ENCODE measurements around the gene DOCK3. TPM values are rescaled to one million over a fixed set of nuclear protein-coding genes. Genes with fewer than 3 reads are reported as not detected.

The DOCK3 gene
- total and polyA plus RNA-seq, 10 of the 15 experiments (the other 5 are each of a cell fraction or from before 2014, with no cell fraction given) = 0.02 to 0.52 (median 0.04) TPM; not detected in 5

DNA sequence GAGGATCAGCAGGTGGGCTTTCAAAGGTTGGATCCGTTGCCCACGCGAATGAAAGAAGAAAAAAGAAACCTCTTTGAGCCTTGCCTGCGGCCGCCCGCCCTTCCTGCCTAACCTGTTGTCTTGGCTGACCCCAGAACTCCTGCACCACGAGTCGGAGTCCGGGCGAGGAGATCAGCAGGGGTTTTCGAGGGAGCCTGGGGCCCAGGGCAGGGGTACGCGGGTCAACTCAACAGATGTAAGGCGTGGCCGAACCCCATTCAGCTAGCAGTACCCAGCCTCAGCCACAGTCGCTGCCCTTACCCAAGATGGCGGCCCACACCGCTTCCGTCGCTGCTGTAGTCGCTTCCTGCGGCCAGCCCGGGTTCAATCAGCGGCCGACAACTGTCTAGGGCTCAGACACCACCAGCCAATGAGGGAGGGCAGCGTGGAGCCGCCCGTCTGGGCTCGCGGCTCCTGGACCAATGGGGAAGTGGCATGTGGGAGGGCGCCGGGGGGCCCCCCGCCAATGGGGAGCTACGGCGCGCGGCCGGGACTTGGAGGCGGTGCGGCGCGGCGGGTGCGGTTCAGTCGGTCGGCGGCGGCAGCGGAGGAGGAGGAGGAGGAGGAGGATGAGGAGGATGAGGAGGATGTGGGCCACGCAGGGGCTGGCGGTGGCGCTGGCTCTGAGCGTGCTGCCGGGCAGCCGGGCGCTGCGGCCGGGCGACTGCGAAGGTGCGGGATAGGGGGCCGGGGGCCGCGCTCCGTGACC, 710.2 kb downstream of the DOCK3 start, which contains the start of gene MANF (continued):
- TF ChIP-seq, protein P1, sequence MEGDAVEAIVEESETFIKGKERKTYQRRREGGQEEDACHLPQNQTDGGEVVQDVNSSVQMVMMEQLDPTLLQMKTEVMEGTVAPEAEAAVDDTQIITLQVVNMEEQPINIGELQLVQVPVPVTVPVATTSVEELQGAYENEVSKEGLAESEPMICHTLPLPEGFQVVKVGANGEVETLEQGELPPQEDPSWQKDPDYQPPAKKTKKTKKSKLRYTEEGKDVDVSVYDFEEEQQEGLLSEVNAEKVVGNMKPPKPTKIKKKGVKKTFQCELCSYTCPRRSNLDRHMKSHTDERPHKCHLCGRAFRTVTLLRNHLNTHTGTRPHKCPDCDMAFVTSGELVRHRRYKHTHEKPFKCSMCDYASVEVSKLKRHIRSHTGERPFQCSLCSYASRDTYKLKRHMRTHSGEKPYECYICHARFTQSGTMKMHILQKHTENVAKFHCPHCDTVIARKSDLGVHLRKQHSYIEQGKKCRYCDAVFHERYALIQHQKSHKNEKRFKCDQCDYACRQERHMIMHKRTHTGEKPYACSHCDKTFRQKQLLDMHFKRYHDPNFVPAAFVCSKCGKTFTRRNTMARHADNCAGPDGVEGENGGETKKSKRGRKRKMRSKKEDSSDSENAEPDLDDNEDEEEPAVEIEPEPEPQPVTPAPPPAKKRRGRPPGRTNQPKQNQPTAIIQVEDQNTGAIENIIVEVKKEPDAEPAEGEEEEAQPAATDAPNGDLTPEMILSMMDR (IDR thresholded peaks at IDR 0.05 in 2 of 3, conservative IDR thresholded peaks at IDR 0.05 in 1 of 3; ENCODE audit: control insufficient read depth in 2 of 3, extremely low read depth in 1 of 3, insufficient read depth in 1 of 3, low read depth in 3 of 3, low read length in 3 of 3) = peak in 1 of 3 experiments; percentile 6; a peak in 1 of 6 replicates
- TF ChIP-seq, protein P2, sequence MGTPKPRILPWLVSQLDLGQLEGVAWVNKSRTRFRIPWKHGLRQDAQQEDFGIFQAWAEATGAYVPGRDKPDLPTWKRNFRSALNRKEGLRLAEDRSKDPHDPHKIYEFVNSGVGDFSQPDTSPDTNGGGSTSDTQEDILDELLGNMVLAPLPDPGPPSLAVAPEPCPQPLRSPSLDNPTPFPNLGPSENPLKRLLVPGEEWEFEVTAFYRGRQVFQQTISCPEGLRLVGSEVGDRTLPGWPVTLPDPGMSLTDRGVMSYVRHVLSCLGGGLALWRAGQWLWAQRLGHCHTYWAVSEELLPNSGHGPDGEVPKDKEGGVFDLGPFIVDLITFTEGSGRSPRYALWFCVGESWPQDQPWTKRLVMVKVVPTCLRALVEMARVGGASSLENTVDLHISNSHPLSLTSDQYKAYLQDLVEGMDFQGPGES (IDR thresholded peaks at IDR 0.05) = peak; percentile 96
- TF ChIP-seq CHD4 (IDR thresholded peaks at IDR 0.05) (no peak), SUPT20H (IDR thresholded peaks at IDR 0.05; ENCODE audit: borderline replicate concordance, control insufficient read depth, low read depth, low read length) (no peak), WRNIP1 (IDR thresholded peaks at IDR 0.05; ENCODE audit: borderline replicate concordance, low read depth, low read length) (no peak), NFYA (IDR thresholded peaks at IDR 0.05; ENCODE audit: borderline replicate concordance, low read depth, low read length) (peak; percentile 39), HDGF (IDR thresholded peaks at IDR 0.05) (no peak), RAD21 (IDR thresholded peaks at IDR 0.05; ENCODE audit: insufficient read depth, low read depth, low read length) (no peak), HDAC6 (IDR thresholded peaks at IDR 0.05; ENCODE audit: unreplicated experiment) (no peak), NFIC (IDR thresholded peaks at IDR 0.05; ENCODE audit: low read depth, low read length) (no peak), ASH2L (IDR thresholded peaks at IDR 0.05; ENCODE audit: borderline replicate concordance, low read depth) (no peak), MYC (IDR thresholded peaks at IDR 0.05; ENCODE audit: insufficient read depth, insufficient read length, insufficient replicate concordance, low read length, severe bottlenecking) (no peak)
- TF ChIP-seq, protein P3, sequence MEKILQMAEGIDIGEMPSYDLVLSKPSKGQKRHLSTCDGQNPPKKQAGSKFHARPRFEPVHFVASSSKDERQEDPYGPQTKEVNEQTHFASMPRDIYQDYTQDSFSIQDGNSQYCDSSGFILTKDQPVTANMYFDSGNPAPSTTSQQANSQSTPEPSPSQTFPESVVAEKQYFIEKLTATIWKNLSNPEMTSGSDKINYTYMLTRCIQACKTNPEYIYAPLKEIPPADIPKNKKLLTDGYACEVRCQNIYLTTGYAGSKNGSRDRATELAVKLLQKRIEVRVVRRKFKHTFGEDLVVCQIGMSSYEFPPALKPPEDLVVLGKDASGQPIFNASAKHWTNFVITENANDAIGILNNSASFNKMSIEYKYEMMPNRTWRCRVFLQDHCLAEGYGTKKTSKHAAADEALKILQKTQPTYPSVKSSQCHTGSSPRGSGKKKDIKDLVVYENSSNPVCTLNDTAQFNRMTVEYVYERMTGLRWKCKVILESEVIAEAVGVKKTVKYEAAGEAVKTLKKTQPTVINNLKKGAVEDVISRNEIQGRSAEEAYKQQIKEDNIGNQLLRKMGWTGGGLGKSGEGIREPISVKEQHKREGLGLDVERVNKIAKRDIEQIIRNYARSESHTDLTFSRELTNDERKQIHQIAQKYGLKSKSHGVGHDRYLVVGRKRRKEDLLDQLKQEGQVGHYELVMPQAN (conservative IDR thresholded peaks at IDR 0.05) = peak; percentile 86
- TF ChIP-seq, protein P4, sequence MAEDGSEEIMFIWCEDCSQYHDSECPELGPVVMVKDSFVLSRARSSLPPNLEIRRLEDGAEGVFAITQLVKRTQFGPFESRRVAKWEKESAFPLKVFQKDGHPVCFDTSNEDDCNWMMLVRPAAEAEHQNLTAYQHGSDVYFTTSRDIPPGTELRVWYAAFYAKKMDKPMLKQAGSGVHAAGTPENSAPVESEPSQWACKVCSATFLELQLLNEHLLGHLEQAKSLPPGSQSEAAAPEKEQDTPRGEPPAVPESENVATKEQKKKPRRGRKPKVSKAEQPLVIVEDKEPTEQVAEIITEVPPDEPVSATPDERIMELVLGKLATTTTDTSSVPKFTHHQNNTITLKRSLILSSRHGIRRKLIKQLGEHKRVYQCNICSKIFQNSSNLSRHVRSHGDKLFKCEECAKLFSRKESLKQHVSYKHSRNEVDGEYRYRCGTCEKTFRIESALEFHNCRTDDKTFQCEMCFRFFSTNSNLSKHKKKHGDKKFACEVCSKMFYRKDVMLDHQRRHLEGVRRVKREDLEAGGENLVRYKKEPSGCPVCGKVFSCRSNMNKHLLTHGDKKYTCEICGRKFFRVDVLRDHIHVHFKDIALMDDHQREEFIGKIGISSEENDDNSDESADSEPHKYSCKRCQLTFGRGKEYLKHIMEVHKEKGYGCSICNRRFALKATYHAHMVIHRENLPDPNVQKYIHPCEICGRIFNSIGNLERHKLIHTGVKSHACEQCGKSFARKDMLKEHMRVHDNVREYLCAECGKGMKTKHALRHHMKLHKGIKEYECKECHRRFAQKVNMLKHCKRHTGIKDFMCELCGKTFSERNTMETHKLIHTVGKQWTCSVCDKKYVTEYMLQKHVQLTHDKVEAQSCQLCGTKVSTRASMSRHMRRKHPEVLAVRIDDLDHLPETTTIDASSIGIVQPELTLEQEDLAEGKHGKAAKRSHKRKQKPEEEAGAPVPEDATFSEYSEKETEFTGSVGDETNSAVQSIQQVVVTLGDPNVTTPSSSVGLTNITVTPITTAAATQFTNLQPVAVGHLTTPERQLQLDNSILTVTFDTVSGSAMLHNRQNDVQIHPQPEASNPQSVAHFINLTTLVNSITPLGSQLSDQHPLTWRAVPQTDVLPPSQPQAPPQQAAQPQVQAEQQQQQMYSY (CRISPR knock-in tag; IDR thresholded peaks at IDR 0.05) = no peak
- TF ChIP-seq, protein P5, sequence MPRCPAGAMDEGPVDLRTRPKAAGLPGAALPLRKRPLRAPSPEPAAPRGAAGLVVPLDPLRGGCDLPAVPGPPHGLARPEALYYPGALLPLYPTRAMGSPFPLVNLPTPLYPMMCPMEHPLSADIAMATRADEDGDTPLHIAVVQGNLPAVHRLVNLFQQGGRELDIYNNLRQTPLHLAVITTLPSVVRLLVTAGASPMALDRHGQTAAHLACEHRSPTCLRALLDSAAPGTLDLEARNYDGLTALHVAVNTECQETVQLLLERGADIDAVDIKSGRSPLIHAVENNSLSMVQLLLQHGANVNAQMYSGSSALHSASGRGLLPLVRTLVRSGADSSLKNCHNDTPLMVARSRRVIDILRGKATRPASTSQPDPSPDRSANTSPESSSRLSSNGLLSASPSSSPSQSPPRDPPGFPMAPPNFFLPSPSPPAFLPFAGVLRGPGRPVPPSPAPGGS (IDR thresholded peaks at IDR 0.05; ENCODE audit: borderline replicate concordance, insufficient read depth, low read depth, low read length, poor library complexity, severe bottlenecking) = no peak
- TF ChIP-seq, protein P6, sequence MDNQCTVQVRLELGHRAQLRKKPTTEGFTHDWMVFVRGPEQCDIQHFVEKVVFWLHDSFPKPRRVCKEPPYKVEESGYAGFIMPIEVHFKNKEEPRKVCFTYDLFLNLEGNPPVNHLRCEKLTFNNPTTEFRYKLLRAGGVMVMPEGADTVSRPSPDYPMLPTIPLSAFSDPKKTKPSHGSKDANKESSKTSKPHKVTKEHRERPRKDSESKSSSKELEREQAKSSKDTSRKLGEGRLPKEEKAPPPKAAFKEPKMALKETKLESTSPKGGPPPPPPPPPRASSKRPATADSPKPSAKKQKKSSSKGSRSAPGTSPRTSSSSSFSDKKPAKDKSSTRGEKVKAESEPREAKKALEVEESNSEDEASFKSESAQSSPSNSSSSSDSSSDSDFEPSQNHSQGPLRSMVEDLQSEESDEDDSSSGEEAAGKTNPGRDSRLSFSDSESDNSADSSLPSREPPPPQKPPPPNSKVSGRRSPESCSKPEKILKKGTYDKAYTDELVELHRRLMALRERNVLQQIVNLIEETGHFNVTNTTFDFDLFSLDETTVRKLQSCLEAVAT (IDR thresholded peaks at IDR 0.05) = peak; percentile 82
